Progenitor cell of endocrine pancreas (in vitro differentiated cells): ENCODE data around the gene VPS35L. TPM values are rescaled to one million over a fixed set of nuclear protein-coding genes. Genes with fewer than 3 reads are reported as not detected.

Experiments used
- DNase-seq: peaks from one replicate; pipeline ENCODE4 v3.0.0; 2021; ENCODE audit warnings: low spot score; ENCODE audit not compliant: unreplicated experiment
- H3K27ac Mint-ChIP-seq: 2 replicates; pipeline ENCODE4 v1.8.0; 2021; ENCODE audit warnings: mild to moderate bottlenecking, moderate library complexity, mixed read lengths
- H3K27me3 Mint-ChIP-seq: 2 replicates; pipeline ENCODE4 v1.8.0; 2021; ENCODE audit warnings: mixed read lengths
- H3K36me3 Mint-ChIP-seq: 2 replicates; pipeline ENCODE4 v1.8.0; 2022; ENCODE audit warnings: mixed read lengths; ENCODE audit not compliant: insufficient read depth
- H3K4me1 Mint-ChIP-seq: 2 replicates; pipeline ENCODE4 v1.8.0; 2021; ENCODE audit warnings: low read depth, mixed read lengths
- H3K4me3 Mint-ChIP-seq: 2 replicates; pipeline ENCODE4 v1.8.0; 2021; ENCODE audit warnings: low read depth, mild to moderate bottlenecking, moderate library complexity, mixed read lengths
- H3K9me3 Mint-ChIP-seq: 2 replicates; pipeline ENCODE4 v1.8.0; 2021; ENCODE audit warnings: low read depth, mixed read lengths
- total RNA-seq: library from RNA; stranded (reverse); gene quantifications from 2 replicates; pipeline ENCODE4 v1.2.1, GENCODE V29; 2021
- TF ChIP-seq, protein P1 (sequence below): fragments of 200-600 bp; sonication (generic); IDR thresholded peaks from one replicate; pipeline ENCODE4 v1.5.0; 2021; ENCODE audit warnings: antibody characterized with exemption, mild to moderate bottlenecking; ENCODE audit not compliant: unreplicated experiment

Gene VPS35L
- total RNA-seq, 1 donor from 2014 or later, result 88.4 TPM

DNA sequence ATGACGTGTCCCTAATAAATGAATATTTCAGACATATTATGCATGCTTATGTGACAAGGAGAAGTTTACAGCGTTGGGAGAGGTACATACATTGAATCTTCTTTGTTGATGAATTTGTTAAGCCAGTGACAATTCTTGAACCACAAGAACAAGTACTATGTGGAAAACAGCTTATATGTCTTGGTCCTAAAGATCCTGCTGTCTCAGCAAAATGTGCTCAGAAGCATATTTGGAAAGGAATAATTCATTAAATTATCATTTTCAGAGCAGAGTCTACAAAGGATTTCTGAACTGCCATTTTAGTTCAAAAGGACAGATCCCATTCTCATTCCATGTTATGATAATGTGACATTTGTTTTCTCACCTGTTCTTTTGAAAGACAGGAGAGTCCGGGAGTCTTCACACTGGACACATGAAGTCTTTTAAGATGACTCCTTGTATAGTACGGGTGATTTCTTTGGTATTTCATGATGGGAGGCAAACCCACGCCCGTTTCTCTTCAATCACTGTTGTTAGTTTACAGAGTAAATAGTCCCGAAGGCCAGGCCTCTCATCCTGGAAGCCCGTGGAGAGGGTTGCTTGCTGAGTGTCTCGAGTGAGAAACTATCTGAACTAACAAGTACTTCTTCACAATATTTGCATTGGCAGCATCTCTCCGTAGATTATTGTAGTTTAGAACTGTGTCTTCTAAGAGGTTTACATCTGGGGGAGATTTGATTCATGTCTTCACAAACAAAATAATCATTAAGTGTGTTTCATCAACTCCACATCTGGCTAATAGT lies 26.7 kb downstream of the VPS35L start:
- H3K36me3 Mint-ChIP-seq, result peaks cover 61% of the 10 kb centered on the region
- H3K4me1 Mint-ChIP-seq, result peaks cover 7% of the 10 kb centered on the region
- H3K9me3 Mint-ChIP-seq, result peaks cover 9% of the 10 kb centered on the region
- TF ChIP-seq, protein P1, sequence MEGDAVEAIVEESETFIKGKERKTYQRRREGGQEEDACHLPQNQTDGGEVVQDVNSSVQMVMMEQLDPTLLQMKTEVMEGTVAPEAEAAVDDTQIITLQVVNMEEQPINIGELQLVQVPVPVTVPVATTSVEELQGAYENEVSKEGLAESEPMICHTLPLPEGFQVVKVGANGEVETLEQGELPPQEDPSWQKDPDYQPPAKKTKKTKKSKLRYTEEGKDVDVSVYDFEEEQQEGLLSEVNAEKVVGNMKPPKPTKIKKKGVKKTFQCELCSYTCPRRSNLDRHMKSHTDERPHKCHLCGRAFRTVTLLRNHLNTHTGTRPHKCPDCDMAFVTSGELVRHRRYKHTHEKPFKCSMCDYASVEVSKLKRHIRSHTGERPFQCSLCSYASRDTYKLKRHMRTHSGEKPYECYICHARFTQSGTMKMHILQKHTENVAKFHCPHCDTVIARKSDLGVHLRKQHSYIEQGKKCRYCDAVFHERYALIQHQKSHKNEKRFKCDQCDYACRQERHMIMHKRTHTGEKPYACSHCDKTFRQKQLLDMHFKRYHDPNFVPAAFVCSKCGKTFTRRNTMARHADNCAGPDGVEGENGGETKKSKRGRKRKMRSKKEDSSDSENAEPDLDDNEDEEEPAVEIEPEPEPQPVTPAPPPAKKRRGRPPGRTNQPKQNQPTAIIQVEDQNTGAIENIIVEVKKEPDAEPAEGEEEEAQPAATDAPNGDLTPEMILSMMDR, result no peak
- H3K4me3 Mint-ChIP-seq, result no peak overlapping the region
- H3K27ac Mint-ChIP-seq, result no peak overlapping the region
- H3K27me3 Mint-ChIP-seq, result no peaks in the 10 kb centered on the region
- DNase-seq, result no peak

DNA sequence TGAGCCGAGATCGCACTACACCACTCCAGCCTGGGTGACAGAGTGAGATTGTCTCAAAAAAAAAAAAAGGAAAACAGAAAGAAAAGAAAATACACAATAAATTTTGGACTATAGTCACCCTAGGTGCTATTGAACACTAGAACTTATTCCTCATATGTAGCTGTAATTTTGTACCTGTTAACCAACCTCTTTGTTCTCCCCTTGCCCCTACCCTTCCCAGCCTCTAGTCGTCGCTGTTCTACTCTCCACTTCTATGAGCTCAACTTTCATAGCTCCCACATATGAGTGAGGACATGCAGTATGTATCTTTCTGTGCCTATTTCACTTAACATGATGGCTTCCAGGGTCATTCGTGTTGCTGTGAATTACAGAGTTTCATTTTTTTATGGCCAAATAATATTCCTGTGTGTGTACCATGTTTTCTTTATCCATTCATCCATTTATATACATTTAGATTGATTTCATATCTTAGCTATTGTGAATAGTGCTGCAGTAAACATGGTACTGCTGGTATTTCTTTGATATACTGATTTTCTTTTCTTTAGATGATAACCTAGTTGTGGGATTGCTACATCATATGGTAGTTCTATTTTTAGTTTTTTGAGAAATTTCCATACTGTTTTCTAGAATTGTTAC lies 28.3 kb downstream of the VPS35L start:
- peaks cover 9% of the 10 kb centered on the region for H3K9me3 Mint-ChIP-seq

DNA sequence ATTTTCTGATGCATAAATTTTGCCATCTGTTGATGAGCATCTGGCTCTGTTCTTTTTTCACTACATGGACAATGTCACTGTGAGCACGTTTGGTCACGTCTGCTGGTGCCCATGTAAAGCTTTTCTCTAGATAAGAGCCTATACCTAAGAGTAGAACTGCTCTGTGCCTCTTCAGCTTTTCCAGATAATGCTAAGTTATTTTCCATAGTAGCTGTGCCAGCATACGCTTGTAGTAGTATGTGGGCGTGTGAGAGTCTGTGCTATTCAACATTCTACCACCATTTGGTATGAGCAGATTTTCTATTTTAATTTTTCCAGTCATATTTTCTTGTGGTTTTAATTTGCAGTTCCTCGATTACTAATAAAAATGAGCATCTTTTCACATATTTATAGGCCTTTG lies 33.2 kb downstream of the VPS35L start:
- Mint-ChIP-seq H3K27ac (no peak overlapping the region), H3K9me3 (no peaks in the 10 kb centered on the region), H3K27me3 (no peaks in the 10 kb centered on the region), H3K36me3 (peaks cover 22% of the 10 kb centered on the region), H3K4me3 (no peak overlapping the region), H3K4me1 (peaks cover 2% of the 10 kb centered on the region)
- TF ChIP-seq, protein P1, result no peak
- DNase-seq, result no peak

More for the DNA sequence above, 28.3 kb downstream of the VPS35L start:
- Mint-ChIP-seq H3K27ac (peak overlapping the region; percentile 83), H3K27me3 (no peaks in the 10 kb centered on the region), H3K36me3 (peaks cover 54% of the 10 kb centered on the region), H3K4me1 (peaks cover 7% of the 10 kb centered on the region), H3K4me3 (no peak overlapping the region)
- no peak for DNase-seq
- TF ChIP-seq, protein P1, result peak; percentile 83

DNA sequence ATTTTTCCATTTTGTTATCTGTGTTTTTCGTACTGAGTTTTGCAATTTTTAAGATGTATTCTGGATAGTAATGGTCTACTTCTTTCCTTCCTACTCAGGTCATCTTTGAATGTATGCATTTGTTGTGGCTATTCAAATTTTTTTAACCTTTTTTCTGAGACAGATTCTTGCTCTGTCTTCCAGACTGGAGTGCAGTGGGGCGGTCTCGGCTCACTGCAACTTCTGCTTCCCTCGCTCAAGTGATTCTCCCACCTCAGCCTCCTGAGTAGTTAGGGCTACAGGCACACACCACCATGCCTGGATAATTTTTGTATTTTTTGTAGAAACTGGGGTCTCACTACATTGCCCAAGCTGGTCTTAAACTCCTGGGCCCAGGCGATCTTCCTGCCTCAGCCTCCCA lies 33.6 kb downstream of the VPS35L start:
- no peak overlapping the region for H3K27ac Mint-ChIP-seq
- peaks cover 19% of the 10 kb centered on the region for H3K36me3 Mint-ChIP-seq
- H3K27me3 Mint-ChIP-seq, result no peaks in the 10 kb centered on the region
- DNase-seq, result no peak
- H3K4me1 Mint-ChIP-seq, result peaks cover 2% of the 10 kb centered on the region
- H3K9me3 Mint-ChIP-seq, result no peaks in the 10 kb centered on the region
- no peak overlapping the region for H3K4me3 Mint-ChIP-seq
- TF ChIP-seq, protein P1, result no peak

DNA sequence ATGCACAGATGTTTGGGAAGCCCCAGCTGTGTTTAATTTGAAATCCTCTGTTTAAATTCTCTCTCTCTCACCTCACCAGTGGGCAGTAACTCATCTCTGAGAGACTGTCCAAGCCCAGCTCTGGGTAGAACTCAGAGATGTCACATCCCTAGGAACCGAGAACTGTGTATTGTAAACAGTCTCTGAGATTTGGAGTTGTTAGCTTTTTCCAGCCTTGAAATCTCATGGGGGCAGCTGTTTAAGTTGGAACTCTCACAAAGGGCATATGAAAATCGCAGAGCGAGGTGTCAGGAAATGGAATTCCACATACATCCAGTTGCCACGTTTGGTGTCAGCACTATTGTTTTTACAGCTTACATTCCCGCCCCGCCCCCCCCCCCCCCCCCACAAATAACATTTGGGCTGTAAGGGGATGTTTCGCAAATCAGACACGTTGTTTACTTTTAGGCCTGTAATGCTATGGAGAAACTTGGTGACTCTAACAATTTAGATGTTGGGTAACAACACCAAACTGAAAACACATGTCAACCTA lies 34.3 kb downstream of the VPS35L start:
- TF ChIP-seq, protein P1, result no peak
- Mint-ChIP-seq H3K4me1 (peaks cover 2% of the 10 kb centered on the region), H3K27me3 (no peaks in the 10 kb centered on the region), H3K4me3 (no peak overlapping the region), H3K9me3 (no peaks in the 10 kb centered on the region), H3K36me3 (peaks cover 21% of the 10 kb centered on the region), H3K27ac (peak overlapping the region; percentile 83)
- no peak for DNase-seq
